Breast epithelium (tissue), 4 donors: Measurements from ENCODE around the gene RAD50. TPM values are rescaled to one million over a fixed set of nuclear protein-coding genes. Genes with fewer than 3 reads are reported as not detected.
"Not testable (repeated sequence)": the region's sequence is repeated elsewhere in the genome, so short reads cannot be mapped to it uniquely, and the experiment has no call there.

Source experiments
- DNase-seq, 2 donors: peaks; one replicate each; pipeline ENCODE4 v3.0.0-alpha.2; 2019; ENCODE audit warnings: low spot score in 2 of 2
- H3K27ac ChIP-seq, 2 donors: fragments of 200-600 bp; sonication (generic) in 1 of 2; one replicate each; pipeline ENCODE4 v1.5.1; 2016 to 2019; ENCODE audit warnings: mild to moderate bottlenecking in 1 of 2
- H3K27me3 ChIP-seq, 2 donors: fragments of 200-600 bp; sonication (generic) in 1 of 2; one replicate each; pipeline versions ENCODE4 v1.5.1 to v1.6.0; 2017 to 2019; ENCODE audit warnings: control low read depth in 1 of 2, mild to moderate bottlenecking in 1 of 2
- H3K36me3 ChIP-seq: fragments of 200-600 bp; one replicate; pipeline ENCODE4 v1.5.1; 2019
- H3K4me1 ChIP-seq, 2 donors: fragments of 200-600 bp; sonication (generic); one replicate each; pipeline ENCODE4 v1.5.1; 2016 to 2019; ENCODE audit warnings: control low read depth in 1 of 2
- H3K4me3 ChIP-seq, 3 donors: fragments of 200-600 bp; sonication (generic); 1 replicate in 2 of 3; 2 replicates in 1 of 3; pipeline ENCODE4 v1.5.1; 2016 to 2019; ENCODE audit warnings: mild to moderate bottlenecking in 3 of 3, moderate library complexity in 2 of 3
- H3K9me3 ChIP-seq, 2 donors: fragments of 200-600 bp; sonication (generic) in 1 of 2; one replicate each; pipeline ENCODE4 v1.5.1; 2016 to 2019; ENCODE audit warnings: control low read depth in 1 of 2
- CTCF ChIP-seq, 3 donors: fragments of 450-650 bp; IDR thresholded peaks; one replicate each; pipeline ENCODE4 v1.5.1; 2016 to 2017; ENCODE audit warnings: antibody characterized with exemption in 3 of 3, mild to moderate bottlenecking in 3 of 3, moderate library complexity in 3 of 3
- POLR2A ChIP-seq: fragments of 450-650 bp; IDR thresholded peaks from one replicate; pipeline ENCODE4 v1.6.1; 2016; ENCODE audit warnings: antibody characterized with exemption, mild to moderate bottlenecking, moderate library complexity
- POLR2AphosphoS5 ChIP-seq, 3 donors: sonication (generic); formaldehyde crosslinking; IDR thresholded peaks; one replicate each; pipeline ENCODE4 v1.6.1; 2017; ENCODE audit warnings: antibody characterized with exemption in 3 of 3
- intact Hi-C: fragments of 100-400 bp; cut with DNase I; formaldehyde crosslinking; loops from one replicate; pipeline ENCODE4 v1.15.1; 2023; ENCODE audit warnings: low total_unique reads
- total RNA-seq, 3 donors: library from RNA; depleted of rRNA; stranded (reverse); fragments of >200 nt; gene quantifications; one replicate each; pipeline ENCODE4 v1.1.0, GENCODE V29; 2016

RAD50 gene
- total RNA-seq, 3 donors from 2014 or later = 44.2 to 47.4 (median 44.6) TPM

DNA sequence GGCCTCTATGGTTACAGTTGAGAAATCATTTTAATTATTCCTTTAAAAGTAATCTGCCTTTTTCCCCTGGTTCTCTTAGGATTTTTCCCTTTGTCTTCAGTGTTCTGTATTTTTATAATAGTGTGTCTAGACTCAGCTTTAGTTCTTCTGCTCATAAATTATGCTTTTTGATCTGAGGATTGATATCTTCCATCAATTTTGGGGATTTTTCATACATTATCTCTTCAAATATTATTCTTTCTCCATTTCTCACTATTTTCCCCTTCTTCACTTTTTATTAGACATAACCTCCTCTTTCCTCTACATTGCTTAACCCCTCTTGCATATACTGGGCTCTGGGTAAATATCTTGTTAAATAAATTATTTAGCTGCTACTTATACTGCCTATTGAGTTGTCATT, 64.9 kb downstream of the RAD50 start:
- Histone ChIP-seq H3K27me3 (no peaks in the 10 kb centered on the region), H3K27ac (no peak overlapping the region), H3K9me3 (no peaks in the 10 kb centered on the region), H3K4me3 (no peak overlapping the region), H3K36me3 (no peaks in the 10 kb centered on the region), H3K4me1 (no peaks in the 10 kb centered on the region)
- TF ChIP-seq POLR2AphosphoS5 (IDR thresholded peaks at IDR 0.05) (no peak), CTCF (IDR thresholded peaks at IDR 0.05) (no peak), POLR2A (no peak)
- intact Hi-C loops = no loop called here
- DNase-seq = no peak

DNA sequence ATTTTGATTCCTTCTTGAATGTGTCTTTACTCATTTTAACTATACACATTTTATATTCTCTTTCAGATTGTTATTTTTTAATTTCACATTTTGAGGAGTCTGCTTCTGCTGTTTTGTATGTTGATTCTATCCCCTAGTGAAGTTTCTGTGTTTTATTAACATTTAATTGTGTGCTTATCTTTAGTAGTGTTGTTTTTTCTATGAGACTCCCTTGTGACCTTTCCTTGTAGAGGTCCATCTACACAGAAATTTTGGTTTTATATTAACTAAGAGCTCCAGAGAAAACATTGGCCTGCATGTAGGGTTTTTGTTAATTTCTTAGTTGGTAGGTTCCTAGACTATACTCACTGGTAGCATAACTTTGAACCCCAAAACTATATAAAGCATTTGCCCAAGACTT, 65.8 kb downstream of the RAD50 start:
- Histone ChIP-seq H3K36me3 (no peaks in the 10 kb centered on the region), H3K9me3 (no peaks in the 10 kb centered on the region), H3K4me1 (no peaks in the 10 kb centered on the region), H3K27ac (no peak overlapping the region), H3K4me3 (no peak overlapping the region), H3K27me3 (no peaks in the 10 kb centered on the region)
- DNase-seq = no peak
- TF ChIP-seq POLR2A (no peak), CTCF (IDR thresholded peaks at IDR 0.05) (no peak), POLR2AphosphoS5 (IDR thresholded peaks at IDR 0.05) (no peak)
- intact Hi-C loops = no loop called here

- no peaks in the 10 kb centered on the region for H3K9me3 ChIP-seq
- H3K4me3 ChIP-seq = no peak overlapping the region
- no peak overlapping the region for H3K27ac ChIP-seq
- no peaks in the 10 kb centered on the region for H3K36me3 ChIP-seq
- no peak for TF ChIP-seq CTCF (IDR thresholded peaks at IDR 0.05)
- no peak for TF ChIP-seq POLR2AphosphoS5 (IDR thresholded peaks at IDR 0.05)
- no peak for TF ChIP-seq POLR2A
- no peaks in the 10 kb centered on the region for H3K27me3 ChIP-seq
- DNase-seq = no peak
- no peaks in the 10 kb centered on the region for H3K4me1 ChIP-seq
- intact Hi-C loops = no loop called here
Observed at GRCh38 chr5:132627470-132627869, 70.7 kb downstream of the RAD50 start.

GRCh38 chr5:132628814-132629213, 72.0 kb downstream of the RAD50 start:
- intact Hi-C loops = no loop called here
- H3K27ac ChIP-seq = no peak overlapping the region
- TF ChIP-seq POLR2A (no peak), CTCF (IDR thresholded peaks at IDR 0.05) (no peak), POLR2AphosphoS5 (IDR thresholded peaks at IDR 0.05) (no peak)
- no peak for DNase-seq
- no peaks in the 10 kb centered on the region for H3K9me3 ChIP-seq
- no peaks in the 10 kb centered on the region for H3K36me3 ChIP-seq
- H3K27me3 ChIP-seq = no peaks in the 10 kb centered on the region
- H3K4me3 ChIP-seq = no peak overlapping the region
- no peaks in the 10 kb centered on the region for H3K4me1 ChIP-seq

GRCh38 chr5:132629230-132629944, 72.6 kb downstream of the RAD50 start:
- Histone ChIP-seq H3K4me3 (no peak overlapping the region), H3K9me3 (no peaks in the 10 kb centered on the region), H3K4me1 (no peaks in the 10 kb centered on the region), H3K36me3 (no peaks in the 10 kb centered on the region), H3K27me3 (no peaks in the 10 kb centered on the region), H3K27ac (no peak overlapping the region)
- TF ChIP-seq POLR2A = no peak
- no peak for TF ChIP-seq CTCF (IDR thresholded peaks at IDR 0.05)
- TF ChIP-seq POLR2AphosphoS5 (IDR thresholded peaks at IDR 0.05) = no peak
- no peak for DNase-seq
- intact Hi-C loops = no loop called here

- H3K27ac ChIP-seq, H3K9me3 ChIP-seq, H3K27me3 ChIP-seq, intact Hi-C loops, DNase-seq, H3K4me1 ChIP-seq, H3K4me3 ChIP-seq, H3K36me3 ChIP-seq: not testable (repeated sequence)
Observed at GRCh38 chr5:132633587-132633986, 76.8 kb downstream of the RAD50 start.
